Sigmoid colon (tissue), 4 donors: ENCODE data around the gene MAZ.

Source experiments
- POLR2A ChIP-seq, 2 donors: fragments of 450-650 bp; IDR thresholded peaks; one replicate each; pipeline ENCODE4 v1.6.1; 2016; ENCODE audit warnings: antibody characterized with exemption in 2 of 2, mild to moderate bottlenecking in 2 of 2, moderate library complexity in 2 of 2
- POLR2AphosphoS5 ChIP-seq, 4 donors: sonication (generic); formaldehyde crosslinking; IDR thresholded peaks; one replicate each; pipeline ENCODE4 v1.6.1; 2017; ENCODE audit warnings: antibody characterized with exemption in 4 of 4
- TF ChIP-seq, protein P1 (sequence below), 4 experiments: fragments of 450-650 bp in 3 of 4; fragments of 200-600 bp in 1 of 4; IDR thresholded peaks; one replicate each; pipeline ENCODE4 v1.5.1; 2016 to 2019; ENCODE audit warnings: antibody characterized with exemption in 4 of 4, mild to moderate bottlenecking in 3 of 4, moderate library complexity in 2 of 4

DNA sequence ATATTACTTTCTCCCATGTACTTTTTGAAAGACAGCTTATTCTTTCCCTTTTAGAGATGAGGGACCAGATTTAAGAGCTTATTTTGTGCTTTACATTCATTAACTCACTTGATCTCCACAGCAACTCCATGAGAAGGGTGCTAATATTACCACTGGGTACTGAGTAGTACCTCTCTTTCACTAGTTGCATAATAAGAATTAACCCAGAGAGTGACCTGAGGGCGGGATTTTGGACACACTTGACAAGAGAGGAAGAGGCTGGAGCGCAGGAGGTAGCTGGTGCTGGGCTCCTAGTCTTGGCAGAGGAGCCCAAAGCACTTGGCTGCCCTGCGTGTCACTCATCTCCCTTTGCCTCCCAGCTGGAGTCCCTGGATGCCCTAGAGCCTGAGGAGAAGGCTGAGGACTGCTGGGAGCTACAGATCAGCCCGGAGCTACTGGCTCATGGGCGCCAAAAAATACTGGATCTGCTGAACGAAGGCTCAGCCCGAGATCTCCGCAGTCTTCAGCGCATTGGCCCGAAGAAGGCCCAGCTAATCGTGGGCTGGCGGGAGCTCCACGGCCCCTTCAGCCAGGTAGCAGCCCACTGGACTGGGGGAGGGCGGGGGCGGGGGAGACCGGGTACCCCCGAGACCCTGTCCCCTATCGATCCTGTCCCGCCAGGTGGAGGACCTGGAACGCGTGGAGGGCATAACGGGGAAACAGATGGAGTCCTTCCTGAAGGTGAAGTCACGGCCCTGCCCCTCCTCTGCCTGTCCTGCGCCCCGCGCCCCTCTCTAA is 1.7 kb upstream of the MAZ start:
- TF ChIP-seq, protein P1, sequence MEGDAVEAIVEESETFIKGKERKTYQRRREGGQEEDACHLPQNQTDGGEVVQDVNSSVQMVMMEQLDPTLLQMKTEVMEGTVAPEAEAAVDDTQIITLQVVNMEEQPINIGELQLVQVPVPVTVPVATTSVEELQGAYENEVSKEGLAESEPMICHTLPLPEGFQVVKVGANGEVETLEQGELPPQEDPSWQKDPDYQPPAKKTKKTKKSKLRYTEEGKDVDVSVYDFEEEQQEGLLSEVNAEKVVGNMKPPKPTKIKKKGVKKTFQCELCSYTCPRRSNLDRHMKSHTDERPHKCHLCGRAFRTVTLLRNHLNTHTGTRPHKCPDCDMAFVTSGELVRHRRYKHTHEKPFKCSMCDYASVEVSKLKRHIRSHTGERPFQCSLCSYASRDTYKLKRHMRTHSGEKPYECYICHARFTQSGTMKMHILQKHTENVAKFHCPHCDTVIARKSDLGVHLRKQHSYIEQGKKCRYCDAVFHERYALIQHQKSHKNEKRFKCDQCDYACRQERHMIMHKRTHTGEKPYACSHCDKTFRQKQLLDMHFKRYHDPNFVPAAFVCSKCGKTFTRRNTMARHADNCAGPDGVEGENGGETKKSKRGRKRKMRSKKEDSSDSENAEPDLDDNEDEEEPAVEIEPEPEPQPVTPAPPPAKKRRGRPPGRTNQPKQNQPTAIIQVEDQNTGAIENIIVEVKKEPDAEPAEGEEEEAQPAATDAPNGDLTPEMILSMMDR (IDR thresholded peaks at IDR 0.05): no peak
- peak in 1 of 2 donors; percentile 31 for TF ChIP-seq POLR2A (IDR thresholded peaks at IDR 0.05)
- TF ChIP-seq POLR2AphosphoS5 (IDR thresholded peaks at IDR 0.05): peak in 2 of 4 donors; percentile 44 to 49
